Measurements from ENCODE around the gene CHMP2A.
A peak's percentile ranks its signal among the peaks of the same experiment; 100 is the strongest.

The CHMP2A gene

GRCh38 chr19:58572818-58573657 is 18.1 kb upstream of the CHMP2A start, which contains the start of gene MZF1:
MZF1 (minus strand) TSS chr19:58573335; CDS start chr19:58571389, 1,946 bp downstream.
- peak; percentile 100 for DNase-seq (ENCODE audit: low read depth)
- peak; percentile 29 for TF ChIP-seq CTCF (IDR thresholded peaks at IDR 0.05; ENCODE audit: control insufficient read depth, insufficient read depth, low read depth, low read length, missing control alignments)
- H3K4me3 ChIP-seq (ENCODE audit: control insufficient read depth, low read depth, low read length): peak within 1 kb of the TSS; percentile 58

- H3K4me3 ChIP-seq (ENCODE audit: control insufficient read depth, low read depth, low read length): peak overlapping the region; percentile 58
- no peak for TF ChIP-seq CTCF (IDR thresholded peaks at IDR 0.05; ENCODE audit: control insufficient read depth, insufficient read depth, low read depth, low read length, missing control alignments)
- no peak for DNase-seq (ENCODE audit: low read depth)
These were observed 17.3 kb upstream of the CHMP2A start for GRCh38 chr19:58572026-58572817.

- no peak for DNase-seq (ENCODE audit: low read depth)
- no peak overlapping the region for H3K4me3 ChIP-seq (ENCODE audit: control insufficient read depth, low read depth, low read length)
- no peak for TF ChIP-seq CTCF (IDR thresholded peaks at IDR 0.05; ENCODE audit: control insufficient read depth, insufficient read depth, low read depth, low read length, missing control alignments)
These were observed 16.7 kb upstream of the CHMP2A start for GRCh38 chr19:58571575-58571947.

- no peak overlapping the region for H3K4me3 ChIP-seq (ENCODE audit: control insufficient read depth, low read depth, low read length)
- no peak for DNase-seq (ENCODE audit: low read depth)
- no peak for TF ChIP-seq CTCF (IDR thresholded peaks at IDR 0.05; ENCODE audit: control insufficient read depth, insufficient read depth, low read depth, low read length, missing control alignments)
These were observed 16.1 kb upstream of the CHMP2A start for GRCh38 chr19:58570770-58571574.

- TF ChIP-seq CTCF (IDR thresholded peaks at IDR 0.05; ENCODE audit: control insufficient read depth, insufficient read depth, low read depth, low read length, missing control alignments): no peak
- no peak overlapping the region for H3K4me3 ChIP-seq (ENCODE audit: control insufficient read depth, low read depth, low read length)
- DNase-seq (ENCODE audit: low read depth): no peak
These were observed 15.2 kb upstream of the CHMP2A start for GRCh38 chr19:58569943-58570670.

Data from AG09309 (cell line).